ENCODE data around the gene OSBPL3.

- no peak for TF ChIP-seq POLR2A (IDR thresholded peaks at IDR 0.05)
- TF ChIP-seq CTCF (IDR thresholded peaks at IDR 0.05), result no peak
Observed at GRCh38 chr7:24912424-24912823, 67.6 kb downstream of the OSBPL3 start.
